Upper lobe of right lung (tissue), 1 donor: ENCODE data around the gene ISG15. TPM values are rescaled to one million over a fixed set of nuclear protein-coding genes. Genes with fewer than 3 reads are reported as not detected.

Source experiments
- ATAC-seq: fragments of 200-7000 bp; cut with Tn5 transposase; one replicate; pipeline ENCODE4 v1.9.1; 2020; ENCODE audit warnings: mild to moderate bottlenecking, moderate library complexity
- DNase-seq: peaks from one replicate; pipeline ENCODE4 v3.0.0-alpha.2; 2020
- H3K27ac ChIP-seq: fragments of 200-600 bp; one replicate; pipeline ENCODE4 v1.8.0; 2022
- H3K27me3 ChIP-seq: fragments of 200-600 bp; one replicate; pipeline ENCODE4 v1.8.0; 2022; ENCODE audit warnings: mild to moderate bottlenecking
- H3K36me3 ChIP-seq: fragments of 200-600 bp; one replicate; pipeline ENCODE4 v1.8.0; 2022
- H3K4me1 ChIP-seq: fragments of 200-600 bp; one replicate; pipeline ENCODE4 v1.8.0; 2022
- H3K4me3 ChIP-seq: fragments of 200-600 bp; one replicate; pipeline ENCODE4 v1.8.0; 2022; ENCODE audit warnings: mild to moderate bottlenecking
- H3K9me3 ChIP-seq: fragments of 200-600 bp; one replicate; pipeline ENCODE4 v1.8.0; 2022
- CTCF ChIP-seq: fragments of 200-600 bp; IDR thresholded peaks from one replicate; pipeline ENCODE4 v1.8.0; 2022; ENCODE audit warnings: antibody characterized with exemption
- intact Hi-C: fragments of 100-400 bp; cut with DNase I; formaldehyde crosslinking; loops from one replicate; pipeline ENCODE4 v1.11.0; 2022
- total RNA-seq: library from RNA; stranded (reverse); fragmentation: NEBNext Ultra II Directional; extraction: Animal tissue kit (Norgen Biotek cat#: 25700); gene quantifications from one replicate; pipeline ENCODE4 v1.2.1, GENCODE V29; 2021
- donor health status: DM: no; HTN: yes; CAD: no; lungs with severe emphysema.

ISG15 gene
- total RNA-seq, 1 donor from 2014 or later: 93.6 TPM

- H3K27ac ChIP-seq: no peak overlapping the region
- no peaks in the 10 kb centered on the region for H3K36me3 ChIP-seq
- H3K4me3 ChIP-seq: no peak overlapping the region
- ATAC-seq: no peak
- intact Hi-C loops: no loop called here
- H3K27me3 ChIP-seq: peaks cover 4% of the 10 kb centered on the region
- DNase-seq: no peak
- TF ChIP-seq CTCF: no peak
- H3K9me3 ChIP-seq: no peaks in the 10 kb centered on the region
- H3K4me1 ChIP-seq: peaks cover 9% of the 10 kb centered on the region
Observed at GRCh38 chr1:1033731-1034438, 20.6 kb downstream of the ISG15 start.

GRCh38 chr1:1034439-1034781, 21.1 kb downstream of the ISG15 start:
- H3K36me3 ChIP-seq: no peaks in the 10 kb centered on the region
- H3K4me1 ChIP-seq: peaks cover 14% of the 10 kb centered on the region
- H3K4me3 ChIP-seq: no peak overlapping the region
- no peak for ATAC-seq
- TF ChIP-seq CTCF: no peak
- no peak for DNase-seq
- no peak overlapping the region for H3K27ac ChIP-seq
- H3K27me3 ChIP-seq: peaks cover 4% of the 10 kb centered on the region
- intact Hi-C loops: no loop called here
- no peaks in the 10 kb centered on the region for H3K9me3 ChIP-seq

GRCh38 chr1:1035291-1035943, 22.1 kb downstream of the ISG15 start:
- Histone ChIP-seq H3K27me3 (peaks cover 4% of the 10 kb centered on the region), H3K27ac (no peak overlapping the region), H3K36me3 (no peaks in the 10 kb centered on the region), H3K4me1 (peaks cover 23% of the 10 kb centered on the region), H3K9me3 (no peaks in the 10 kb centered on the region), H3K4me3 (no peak overlapping the region)
- no peak for TF ChIP-seq CTCF
- DNase-seq (no peak), ATAC-seq (no peak)
- intact Hi-C loops: no loop called here

- Histone ChIP-seq H3K27ac (no peak overlapping the region), H3K36me3 (no peaks in the 10 kb centered on the region), H3K4me3 (no peak overlapping the region), H3K9me3 (no peaks in the 10 kb centered on the region), H3K4me1 (peaks cover 21% of the 10 kb centered on the region), H3K27me3 (no peaks in the 10 kb centered on the region)
- TF ChIP-seq CTCF: no peak
- intact Hi-C loops: no loop called here
- ATAC-seq (no peak), DNase-seq (no peak)
Observed at GRCh38 chr1:1037366-1038327, 24.4 kb downstream of the ISG15 start.

- no peaks in the 10 kb centered on the region for H3K9me3 ChIP-seq
- peak; percentile 30 for ATAC-seq
- peaks cover 17% of the 10 kb centered on the region for H3K4me1 ChIP-seq
- no peaks in the 10 kb centered on the region for H3K36me3 ChIP-seq
- H3K27ac ChIP-seq: no peak overlapping the region
- no peak overlapping the region for H3K4me3 ChIP-seq
- H3K27me3 ChIP-seq: no peaks in the 10 kb centered on the region
- intact Hi-C loops: no loop called here
- TF ChIP-seq CTCF: no peak
- DNase-seq: no peak
Observed at GRCh38 chr1:1038694-1039093, 25.4 kb downstream of the ISG15 start.
